PFSK-1 (cell line): Measurements from ENCODE around the gene PTPRK.

Source experiments
- FOXP2 ChIP-seq: optimal IDR thresholded peaks from 2 replicates; pipeline ENCODE3; 2011; ENCODE audit warnings: borderline replicate concordance, control low read depth, inconsistent platforms; ENCODE audit not compliant: insufficient read depth; ENCODE audit errors: extremely low read length, extremely low read depth
- POLR2AphosphoS5 ChIP-seq: IDR thresholded peaks from 2 replicates; pipeline ENCODE4 v1.6.1; 2012; ENCODE audit warnings: low read depth, mild to moderate bottlenecking, control low read depth, low read length, moderate library complexity
- TAF1 ChIP-seq: IDR thresholded peaks from 2 replicates; pipeline ENCODE4 v1.6.1; 2012; ENCODE audit warnings: low read length, control low read depth, borderline replicate concordance; ENCODE audit not compliant: insufficient read depth

- TF ChIP-seq POLR2AphosphoS5 (no peak), FOXP2 (no peak), TAF1 (no peak)
Measured at GRCh38 chr6:127938701-127939100, 581.7 kb downstream of the PTPRK start.
